C4-2B (cell line): ENCODE data around the gene TMEM116.
A peak's percentile ranks its signal among the peaks of the same experiment; 100 is the strongest.
"Not testable (repeated sequence)": the region's sequence is repeated elsewhere in the genome, so short reads cannot be mapped to it uniquely, and the experiment has no call there.

Experiments
- H3K27ac ChIP-seq: fragments of 450-650 bp; 2 replicates; pipeline ENCODE4 v1.5.1; 2017
- CTCF ChIP-seq: fragments of 450-650 bp; conservative IDR thresholded peaks from 2 replicates; pipeline ENCODE4 v1.5.1; 2017; ENCODE audit warnings: mild to moderate bottlenecking
- ZFX ChIP-seq: fragments of 450-650 bp; IDR thresholded peaks from 2 replicates; pipeline ENCODE4 v1.6.1; 2017

TMEM116 gene

GRCh38 chr12:112005419-112006395 lies 7.3 kb downstream of the TMEM116 start:
- TF ChIP-seq ZFX (no peak), CTCF (no peak)
- no peak overlapping the region for H3K27ac ChIP-seq

- H3K27ac ChIP-seq, result no peak overlapping the region
- TF ChIP-seq ZFX (no peak), CTCF (no peak)
Observed at GRCh38 chr12:112004041-112004440, 8.9 kb downstream of the TMEM116 start.

- no peak overlapping the region for H3K27ac ChIP-seq
- TF ChIP-seq ZFX, result no peak
- no peak for TF ChIP-seq CTCF
Observed at GRCh38 chr12:112001576-112001975, 11.4 kb downstream of the TMEM116 start.

GRCh38 chr12:112000820-112001219 lies 12.1 kb downstream of the TMEM116 start:
- TF ChIP-seq ZFX, result no peak
- TF ChIP-seq CTCF, result no peak
- H3K27ac ChIP-seq, result no peak overlapping the region

GRCh38 chr12:111999129-111999528 lies 13.8 kb downstream of the TMEM116 start:
- not testable (repeated sequence) for H3K27ac ChIP-seq

- no peak for TF ChIP-seq CTCF
- no peak for TF ChIP-seq ZFX
- no peak overlapping the region for H3K27ac ChIP-seq
Observed at GRCh38 chr12:111998015-111998414, 14.9 kb downstream of the TMEM116 start.

GRCh38 chr12:111997300-111997699 lies 15.7 kb downstream of the TMEM116 start:
- H3K27ac ChIP-seq, result no peak overlapping the region
- TF ChIP-seq ZFX, result no peak

- TF ChIP-seq CTCF (no peak), ZFX (no peak)
Observed at GRCh38 chr12:111995782-111996480, 17.0 kb downstream of the TMEM116 start.

GRCh38 chr12:111994211-111995111 lies 18.5 kb downstream of the TMEM116 start:
- peak overlapping the region; percentile 57 for H3K27ac ChIP-seq

More at GRCh38 chr12:111995782-111996480, 17.0 kb downstream of the TMEM116 start:
- H3K27ac ChIP-seq, result peak overlapping the region; percentile 21; the same call in 1 of the 2 replicates
